GM12891 (cell line): ENCODE data around the gene LRCH3.
A peak's percentile ranks its signal among the peaks of the same experiment; 100 is the strongest.
"Not testable (repeated sequence)": the region's sequence is repeated elsewhere in the genome, so short reads cannot be mapped to it uniquely, and the experiment has no call there.

Experiments used
- DNase-seq: peaks from one replicate; pipeline ENCODE4 v3.0.0; 2011; ENCODE audit warnings: low spot score; ENCODE audit not compliant: insufficient read length
- FAIRE-seq: peaks from 2 replicates; lab custom pipeline; 2011; peaks lifted over from hg19 to GRCh38; lab: Jason Lieb, UNC
- PAX5 ChIP-seq: IDR thresholded peaks from 2 replicates; pipeline ENCODE4 v1.6.1; 2011; ENCODE audit warnings: low read length, moderate library complexity, mild to moderate bottlenecking; ENCODE audit not compliant: insufficient read depth, severe bottlenecking
- POLR2A ChIP-seq: IDR thresholded peaks from 2 replicates; pipeline ENCODE4 v1.6.1; 2011; ENCODE audit warnings: low read depth, low read length, control low read depth
- POLR2AphosphoS5 ChIP-seq: IDR thresholded peaks from 2 replicates; pipeline ENCODE4 v1.6.1; 2011; ENCODE audit warnings: low read depth, low read length, control low read depth
- POU2F2 ChIP-seq: IDR thresholded peaks from 2 replicates; pipeline ENCODE4 v1.6.1; 2011; ENCODE audit warnings: low read depth, mild to moderate bottlenecking, control low read depth, low read length, moderate library complexity
- SPI1 ChIP-seq: IDR thresholded peaks from 2 replicates; pipeline ENCODE4 v1.6.1; 2011; ENCODE audit warnings: low read depth, low read length, control low read depth
- TAF1 ChIP-seq: IDR thresholded peaks from 2 replicates; pipeline ENCODE4 v1.6.1; 2011; ENCODE audit warnings: low read depth, low read length, control low read depth

The LRCH3 gene

GRCh38 chr3:197892162-197892561 is 101.1 kb downstream of the LRCH3 start:
- FAIRE-seq: no peak
- no peak for DNase-seq
- TF ChIP-seq PAX5 (no peak), POLR2A (no peak), SPI1 (no peak), POU2F2 (no peak), POLR2AphosphoS5 (no peak), TAF1 (no peak)

GRCh38 chr3:197896421-197896820 is 105.4 kb downstream of the LRCH3 start:
- no peak for FAIRE-seq
- TF ChIP-seq TAF1 (no peak), SPI1 (no peak), POLR2AphosphoS5 (no peak), POU2F2 (no peak), POLR2A (no peak), PAX5 (no peak)
- no peak for DNase-seq

- DNase-seq (no peak), FAIRE-seq (no peak)
- no peak for TF ChIP-seq TAF1
- TF ChIP-seq POU2F2: no peak
- TF ChIP-seq POLR2A: no peak
- TF ChIP-seq POLR2AphosphoS5: no peak
- no peak for TF ChIP-seq SPI1
- no peak for TF ChIP-seq PAX5
Observed at GRCh38 chr3:197899833-197900478, 108.9 kb downstream of the LRCH3 start.

- no peak for TF ChIP-seq PAX5
- DNase-seq (no peak), FAIRE-seq (no peak)
Observed at GRCh38 chr3:197901626-197902025, 110.6 kb downstream of the LRCH3 start.

GRCh38 chr3:197906023-197906849 is 115.2 kb downstream of the LRCH3 start:
- peak; percentile 96 for FAIRE-seq
- DNase-seq: peak; percentile 48
- peak; percentile 69; the same call in 1 of the 2 replicates for TF ChIP-seq POU2F2
- TF ChIP-seq SPI1: no peak
- no peak for TF ChIP-seq TAF1

GRCh38 chr3:197906850-197907187 is 115.8 kb downstream of the LRCH3 start:
- TF ChIP-seq TAF1 (no peak), POU2F2 (no peak), SPI1 (no peak), PAX5 (no peak), POLR2AphosphoS5 (no peak), POLR2A (no peak)
- DNase-seq (no peak), FAIRE-seq (no peak)

GRCh38 chr3:197907196-197907595 is 116.1 kb downstream of the LRCH3 start:
- no peak for TF ChIP-seq TAF1
- no peak for TF ChIP-seq POLR2AphosphoS5
- TF ChIP-seq POLR2A: no peak
- no peak for TF ChIP-seq PAX5
- TF ChIP-seq SPI1: no peak
- TF ChIP-seq POU2F2: no peak
- no peak for DNase-seq
- no peak for FAIRE-seq

GRCh38 chr3:197908550-197908949 is 117.5 kb downstream of the LRCH3 start:
- not testable (repeated sequence) for FAIRE-seq, DNase-seq

GRCh38 chr3:197908957-197909701 is 118.1 kb downstream of the LRCH3 start:
- FAIRE-seq (no peak), DNase-seq (no peak)
- no peak for TF ChIP-seq POLR2AphosphoS5
- no peak for TF ChIP-seq POLR2A
- TF ChIP-seq TAF1: no peak
- TF ChIP-seq PAX5: no peak
- TF ChIP-seq SPI1: no peak
- no peak for TF ChIP-seq POU2F2
